HCT116 (cell line): Measurements from ENCODE around the gene NPS.

Experiments
- CBX3 ChIP-seq: IDR thresholded peaks from 2 replicates; pipeline ENCODE4 v1.6.1; 2012; ENCODE audit warnings: low read depth
- CEBPB ChIP-seq: IDR thresholded peaks from 2 replicates; pipeline ENCODE4 v1.6.1; 2012; ENCODE audit warnings: low read depth
- CTCF ChIP-seq, 3 experiments: fragments of 200-600 bp in 1 of 3; sonication (generic) in 1 of 3; IDR thresholded peaks in 2 of 3; conservative IDR thresholded peaks in 1 of 3; 2 replicates each; pipeline ENCODE4 v1.5.1; 2012 to 2017; ENCODE audit warnings: low read depth in 2 of 3, low read length in 2 of 3, antibody characterized with exemption in 1 of 3, borderline replicate concordance in 1 of 3, control low read depth in 1 of 3, mild to moderate bottlenecking in 1 of 3, mixed read lengths in 1 of 3, mixed run types in 1 of 3, moderate library complexity in 1 of 3; ENCODE audit not compliant: insufficient read depth in 1 of 3
- POLR2AphosphoS5 ChIP-seq: IDR thresholded peaks from 2 replicates; pipeline ENCODE4 v1.6.1; 2011; ENCODE audit warnings: mild to moderate bottlenecking, low read depth, low read length, moderate library complexity
- ZFX ChIP-seq: fragments of 450-650 bp; IDR thresholded peaks from 2 replicates; pipeline ENCODE4 v1.6.1; 2017
- ZNF274 ChIP-seq: fragments of 200-500 bp; sonication (Bioruptor generic); IDR thresholded peaks from 2 replicates; pipeline ENCODE4 v1.6.1; 2014; ENCODE audit warnings: mild to moderate bottlenecking, low read depth, low read length, inconsistent platforms

DNA sequence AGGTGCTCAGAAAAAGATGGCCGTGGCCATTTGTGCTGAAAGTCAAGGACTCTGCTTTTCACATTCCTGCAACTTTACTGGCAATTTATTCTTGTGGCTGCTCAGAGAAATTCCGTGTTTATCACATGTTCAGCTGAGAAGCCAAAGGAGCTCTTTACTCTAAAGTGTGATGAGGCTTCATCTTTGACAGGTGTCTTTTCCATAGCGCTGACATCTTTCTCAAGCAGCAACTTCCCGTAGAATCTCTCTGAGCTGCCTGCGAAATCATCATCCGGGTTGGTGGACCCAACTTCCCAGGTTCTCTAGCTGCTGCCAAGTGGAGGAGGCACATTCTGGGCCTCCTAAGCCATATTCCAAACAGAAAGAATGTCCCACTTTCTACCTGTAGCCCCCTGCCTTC lies 16.9 kb upstream of the NPS start:
- TF ChIP-seq CTCF (IDR thresholded peaks at IDR 0.05 in 2 of 3, conservative IDR thresholded peaks at IDR 0.05 in 1 of 3; ENCODE audit: borderline replicate concordance in 1 of 3, insufficient read depth in 1 of 3, low read depth in 2 of 3, low read length in 2 of 3) = no peak
- no peak for TF ChIP-seq ZNF274
- no peak for TF ChIP-seq CEBPB
- no peak for TF ChIP-seq CBX3
- no peak for TF ChIP-seq POLR2AphosphoS5
- no peak for TF ChIP-seq ZFX
